GM23338 (cell line): Measurements from ENCODE around the gene SV2C. TPM values are rescaled to one million over a fixed set of nuclear protein-coding genes. Genes with fewer than 3 reads are reported as not detected.
A peak's percentile ranks its signal among the peaks of the same experiment; 100 is the strongest.

ENCODE experiments used
- ATAC-seq: fragments of 200-7000 bp; cut with Tn5 transposase; 3 replicates; pipeline ENCODE4 v1.9.1; 2020
- DNase-seq: peaks from one replicate; pipeline ENCODE4 v3.0.0-alpha.2; 2015; ENCODE audit warnings: low spot score
- H2AFZ ChIP-seq: fragments of 200-600 bp; sonication (generic); 2 replicates; pipeline ENCODE4 v1.8.0; 2016; ENCODE audit warnings: antibody characterized with exemption, mild to moderate bottlenecking, moderate library complexity
- H3F3A ChIP-seq: fragments of 200-600 bp; sonication (generic); replicated peaks from 2 replicates; pipeline ENCODE4 v1.8.0; 2017; ENCODE audit warnings: antibody characterized with exemption, mixed run types, low read depth
- H3K27ac ChIP-seq: fragments of 200-600 bp; sonication (generic); 2 replicates; pipeline ENCODE4 v1.6.1; 2016; ENCODE audit warnings: low read depth
- H3K27me3 ChIP-seq: fragments of 200-600 bp; sonication (generic); 2 replicates; pipeline ENCODE4 v1.8.0; 2016; ENCODE audit warnings: mild to moderate bottlenecking, mixed run types, moderate library complexity; ENCODE audit not compliant: insufficient read depth
- H3K36me3 ChIP-seq: fragments of 200-600 bp; sonication (generic); 2 replicates; pipeline ENCODE4 v1.8.0; 2016; ENCODE audit warnings: mild to moderate bottlenecking; ENCODE audit not compliant: insufficient read depth
- H3K4me1 ChIP-seq: fragments of 200-600 bp; sonication (generic); 2 replicates; pipeline ENCODE4 v1.8.0; 2016; ENCODE audit warnings: mild to moderate bottlenecking, moderate library complexity; ENCODE audit not compliant: insufficient read depth
- H3K4me2 ChIP-seq: fragments of 200-600 bp; sonication (generic); 2 replicates; pipeline ENCODE4 v1.7.1; 2017; ENCODE audit warnings: mixed run types
- H3K4me3 ChIP-seq: fragments of 200-600 bp; sonication (generic); 2 replicates; pipeline ENCODE4 v1.6.1; 2016; ENCODE audit warnings: mixed run types
- H3K79me2 ChIP-seq: fragments of 200-600 bp; sonication (generic); replicated peaks from 2 replicates; pipeline ENCODE4 v1.8.0; 2017; ENCODE audit warnings: mild to moderate bottlenecking; ENCODE audit not compliant: insufficient read depth
- H3K9me2 ChIP-seq: fragments of 200-600 bp; sonication (generic); 2 replicates; pipeline ENCODE4 v1.8.0; 2017; ENCODE audit not compliant: insufficient read depth
- H4K20me1 ChIP-seq: fragments of 200-600 bp; sonication (generic); replicated peaks from 2 replicates; pipeline ENCODE4 v1.8.0; 2017; ENCODE audit warnings: mild to moderate bottlenecking; ENCODE audit not compliant: insufficient read depth
- H3K27ac Mint-ChIP-seq: 2 replicates; pipeline ENCODE4 v1.8.0; 2020; ENCODE audit warnings: inconsistent platforms, mild to moderate bottlenecking, moderate library complexity, mixed read lengths
- H3K27me3 Mint-ChIP-seq: 3 replicates; pipeline ENCODE4 v1.8.0; 2022; ENCODE audit warnings: low read depth, mild to moderate bottlenecking, moderate library complexity, mixed read lengths, inconsistent platforms; ENCODE audit not compliant: insufficient read depth, poor library complexity
- H3K36me3 Mint-ChIP-seq: 3 replicates; pipeline ENCODE4 v1.8.0; 2021; ENCODE audit warnings: low read depth, mild to moderate bottlenecking, inconsistent platforms, moderate library complexity, mixed read lengths
- H3K4me1 Mint-ChIP-seq: 3 replicates; pipeline ENCODE4 v1.8.0; 2020; ENCODE audit warnings: mild to moderate bottlenecking, inconsistent platforms, mixed read lengths
- H3K4me3 Mint-ChIP-seq: 3 replicates; pipeline ENCODE4 v1.8.0; 2021; ENCODE audit warnings: moderate library complexity, mild to moderate bottlenecking, inconsistent platforms, mixed read lengths
- H3K9me3 Mint-ChIP-seq: 3 replicates; pipeline ENCODE4 v1.8.0; 2020; ENCODE audit warnings: moderate library complexity, mild to moderate bottlenecking, inconsistent platforms, mixed read lengths
- CREB1 ChIP-seq: fragments of 250-450 bp; sonication (Bioruptor Pico); IDR thresholded peaks from 2 replicates; pipeline ENCODE4 v1.5.0; 2020; ENCODE audit warnings: low read depth, mild to moderate bottlenecking, moderate library complexity
- CTCF ChIP-seq, 2 experiments: fragments of 200-600 bp in 1 of 2; sonication (generic) in 1 of 2; conservative IDR thresholded peaks; 2 replicates each; pipeline versions ENCODE4 v1.5.1 to v1.6.1; 2016 to 2017; ENCODE audit warnings: antibody characterized with exemption in 2 of 2, low read depth in 2 of 2, mild to moderate bottlenecking in 2 of 2, moderate library complexity in 1 of 2
- ETS1 ChIP-seq: IDR thresholded peaks from 2 replicates; pipeline ENCODE4 v1.6.1; 2016; ENCODE audit warnings: antibody characterized with exemption
- EZH2 ChIP-seq: fragments of 200-600 bp; sonication (generic); IDR thresholded peaks from one replicate; pipeline ENCODE4 v1.8.0; 2017; ENCODE audit warnings: antibody characterized with exemption, mild to moderate bottlenecking, low read depth; ENCODE audit not compliant: unreplicated experiment
- EZH2phosphoT487 ChIP-seq: fragments of 200-600 bp; sonication (generic); IDR thresholded peaks from one replicate; pipeline ENCODE4 v1.8.1; 2018; ENCODE audit warnings: antibody characterized with exemption; ENCODE audit not compliant: unreplicated experiment
- JUNB ChIP-seq: IDR thresholded peaks from one replicate; pipeline ENCODE4 v1.6.1; 2016; ENCODE audit warnings: antibody characterized with exemption; ENCODE audit not compliant: unreplicated experiment
- NANOG ChIP-seq: IDR thresholded peaks from 2 replicates; pipeline ENCODE4 v1.6.1; 2016; ENCODE audit warnings: antibody characterized with exemption, borderline replicate concordance
- POLR2AphosphoS5 ChIP-seq: IDR thresholded peaks from 2 replicates; pipeline ENCODE4 v1.6.1; 2016; ENCODE audit warnings: antibody characterized with exemption, low read depth
- REST ChIP-seq: IDR thresholded peaks from one replicate; pipeline ENCODE4 v1.6.1; 2018; ENCODE audit warnings: antibody characterized with exemption; ENCODE audit not compliant: unreplicated experiment
- STAT1 ChIP-seq: IDR thresholded peaks from one replicate; pipeline ENCODE4 v1.6.1; 2016; ENCODE audit warnings: antibody characterized with exemption; ENCODE audit not compliant: unreplicated experiment
- ZNF114 ChIP-seq: fragments of 250-450 bp; sonication (Bioruptor Pico); IDR thresholded peaks from 2 replicates; pipeline ENCODE4 v1.5.0; 2020; ENCODE audit warnings: mild to moderate bottlenecking, moderate library complexity
- ZNF331 ChIP-seq: fragments of 250-450 bp; sonication (Bioruptor Pico); IDR thresholded peaks from 2 replicates; pipeline ENCODE4 v1.5.0; 2020; ENCODE audit warnings: low read depth, mild to moderate bottlenecking, moderate library complexity
- ZNF462 ChIP-seq: fragments of 250-450 bp; sonication (Bioruptor Pico); IDR thresholded peaks from 2 replicates; pipeline ENCODE4 v1.5.0; 2020; ENCODE audit warnings: mild to moderate bottlenecking, moderate library complexity
- polyA plus RNA-seq: library from polyadenylated mRNA; unstranded; fragments of >200 nt; fragmentation: Nextera tagmentation; extraction: Ambion mirVana; gene quantifications from 2 replicates; pipeline ENCODE4 v1.2.1, GENCODE V29; 2016
- total RNA-seq: library from RNA; depleted of rRNA; stranded (reverse); fragments of >200 nt; shearing (Covaris generic); gene quantifications from 2 replicates; pipeline ENCODE4 v1.2.3, GENCODE V29; 2014

The SV2C gene
- total and polyA plus RNA-seq, 2 experiments from 2014 or later = 0.05 to 0.07 TPM

DNA sequence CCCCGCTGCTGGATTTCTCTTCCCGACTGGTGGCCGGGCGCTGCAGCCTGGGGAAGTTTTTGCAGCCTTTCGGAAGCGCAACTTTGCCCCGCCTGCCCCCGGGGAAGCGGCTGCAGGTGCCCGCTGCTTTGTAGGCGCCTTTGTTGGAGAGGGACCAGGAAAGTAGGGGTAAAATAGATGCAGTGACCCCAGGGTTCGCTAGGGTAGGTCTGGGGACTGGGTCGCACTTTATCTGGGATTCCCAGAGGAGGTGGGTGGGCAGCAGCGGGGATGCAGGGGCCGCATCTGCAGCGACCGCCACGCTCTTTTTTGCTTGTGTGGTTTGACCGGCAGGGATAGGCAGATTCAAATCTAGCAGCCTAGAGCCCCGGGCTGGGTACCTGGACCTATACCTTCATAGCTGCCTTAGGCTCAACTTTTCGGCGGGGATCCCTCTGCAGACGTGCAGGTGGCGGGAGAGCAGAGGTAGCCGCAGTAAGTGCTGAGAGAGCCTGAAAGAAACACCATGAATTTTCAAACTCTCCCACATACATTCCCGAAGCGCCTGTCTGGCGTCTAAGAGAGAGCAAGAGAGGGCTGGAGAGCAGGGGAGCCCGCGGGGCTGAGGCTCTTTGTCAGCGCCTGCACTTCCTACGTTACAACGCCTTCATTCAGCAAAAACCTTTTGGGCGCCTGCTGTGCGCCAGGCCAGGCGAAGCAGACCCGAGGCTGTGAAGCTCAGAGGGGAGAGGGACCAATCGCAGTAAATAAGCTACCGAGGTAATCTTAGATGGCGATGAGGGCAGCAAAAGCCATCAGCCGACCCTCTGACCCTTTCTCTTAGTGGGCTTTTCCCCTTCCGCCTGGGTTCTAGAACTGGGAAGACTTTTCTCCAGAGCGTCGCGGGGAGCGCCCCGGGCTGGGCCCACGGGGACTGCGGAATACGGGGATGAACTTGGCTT is 642 bp downstream of the SV2C start:
- peak overlapping the region; percentile 100 for H2AFZ ChIP-seq
- Mint-ChIP-seq H3K9me3 (no peaks in the 10 kb centered on the region), H3K36me3 (no peaks in the 10 kb centered on the region), H3K4me1 (peaks cover 13% of the 10 kb centered on the region; the same call in 2 of the 3 replicates), H3K27ac (no peak overlapping the region), H3K27me3 (peaks cover 54% of the 10 kb centered on the region), H3K4me3 (peak overlapping the region; percentile 87)
- peak overlapping the region; percentile 98 for H3K4me2 ChIP-seq
- 0 out of 2 replicates have a peak, but pooled peaks cover 3% of the 10 kb centered on the region for H3F3A ChIP-seq
- ATAC-seq (peak; percentile 61), DNase-seq (peak; percentile 81)
- H4K20me1 ChIP-seq = no peaks in the 10 kb centered on the region
- H3K36me3 ChIP-seq = no peaks in the 10 kb centered on the region
- peak overlapping the region; percentile 75 for H3K4me3 ChIP-seq
- TF ChIP-seq CTCF (conservative IDR thresholded peaks at IDR 0.05; ENCODE audit: low read depth in 2 of 2) (no peak), NANOG (no peak), JUNB (no peak), ZNF331 (no peak), REST (no peak), POLR2AphosphoS5 (no peak), STAT1 (no peak), EZH2phosphoT487 (peak; percentile 4), ZNF462 (no peak), EZH2 (peak; percentile 61), ZNF114 (no peak), CREB1 (no peak), ETS1 (no peak)
- H3K27ac ChIP-seq = no peak overlapping the region
- H3K9me2 ChIP-seq = no peaks in the 10 kb centered on the region
- no peaks in the 10 kb centered on the region for H3K79me2 ChIP-seq
- H3K27me3 ChIP-seq = peaks cover 87% of the 10 kb centered on the region
- peaks cover 24% of the 10 kb centered on the region for H3K4me1 ChIP-seq
